ENCODE results near the gene KRTAP3-3. TPM values are rescaled to one million over a fixed set of nuclear protein-coding genes. Genes with fewer than 3 reads are reported as not detected.
"Not testable (repeated sequence)": the region's sequence is repeated elsewhere in the genome, so short reads cannot be mapped to it uniquely, and the experiment has no call there.

KRTAP3-3 gene
- total RNA-seq, 1 donor from 2014 or later = not detected

- Mint-ChIP-seq H3K27me3 (ENCODE audit: unreplicated experiment) (peaks cover 8% of the 10 kb centered on the region), H3K9me3 (ENCODE audit: unreplicated experiment) (peaks cover 8% of the 10 kb centered on the region), H3K36me3 (ENCODE audit: unreplicated experiment) (no peaks in the 10 kb centered on the region), H3K4me3 (ENCODE audit: unreplicated experiment) (no peak overlapping the region), H3K27ac (ENCODE audit: unreplicated experiment) (no peak overlapping the region), H3K4me1 (ENCODE audit: low read depth, unreplicated experiment) (peaks cover 16% of the 10 kb centered on the region)
- no peak for DNase-seq
- no peak for TF ChIP-seq CTCF (IDR thresholded peaks at IDR 0.05; ENCODE audit: partially characterized antibody, unreplicated experiment)
Measured at GRCh38 chr17:41004397-41004796, 10.4 kb upstream of the KRTAP3-3 start.

GRCh38 chr17:41003926-41004325 is 10.0 kb upstream of the KRTAP3-3 start:
- Mint-ChIP-seq H3K4me3 (ENCODE audit: unreplicated experiment) (no peak overlapping the region), H3K27me3 (ENCODE audit: unreplicated experiment) (peaks cover 9% of the 10 kb centered on the region), H3K4me1 (ENCODE audit: low read depth, unreplicated experiment) (peaks cover 18% of the 10 kb centered on the region), H3K27ac (ENCODE audit: unreplicated experiment) (no peak overlapping the region), H3K36me3 (ENCODE audit: unreplicated experiment) (no peaks in the 10 kb centered on the region), H3K9me3 (ENCODE audit: unreplicated experiment) (peaks cover 10% of the 10 kb centered on the region)
- DNase-seq = no peak
- no peak for TF ChIP-seq CTCF (IDR thresholded peaks at IDR 0.05; ENCODE audit: partially characterized antibody, unreplicated experiment)

GRCh38 chr17:41002814-41003213 is 8.8 kb upstream of the KRTAP3-3 start:
- no peak overlapping the region for H3K4me3 Mint-ChIP-seq (ENCODE audit: unreplicated experiment)
- peaks cover 6% of the 10 kb centered on the region for H3K9me3 Mint-ChIP-seq (ENCODE audit: unreplicated experiment)
- no peak for TF ChIP-seq CTCF (IDR thresholded peaks at IDR 0.05; ENCODE audit: partially characterized antibody, unreplicated experiment)
- DNase-seq = no peak
- peaks cover 5% of the 10 kb centered on the region for H3K27me3 Mint-ChIP-seq (ENCODE audit: unreplicated experiment)
- no peak overlapping the region for H3K27ac Mint-ChIP-seq (ENCODE audit: unreplicated experiment)
- H3K4me1 Mint-ChIP-seq (ENCODE audit: low read depth, unreplicated experiment) = peaks cover 11% of the 10 kb centered on the region
- H3K36me3 Mint-ChIP-seq (ENCODE audit: unreplicated experiment) = no peaks in the 10 kb centered on the region

GRCh38 chr17:41001795-41002194 is 7.8 kb upstream of the KRTAP3-3 start:
- Mint-ChIP-seq H3K4me1 (ENCODE audit: low read depth, unreplicated experiment) (peaks cover 11% of the 10 kb centered on the region), H3K4me3 (ENCODE audit: unreplicated experiment) (no peak overlapping the region), H3K27ac (ENCODE audit: unreplicated experiment) (no peak overlapping the region), H3K9me3 (ENCODE audit: unreplicated experiment) (peaks cover 6% of the 10 kb centered on the region), H3K27me3 (ENCODE audit: unreplicated experiment) (peaks cover 5% of the 10 kb centered on the region), H3K36me3 (ENCODE audit: unreplicated experiment) (no peaks in the 10 kb centered on the region)
- no peak for TF ChIP-seq CTCF (IDR thresholded peaks at IDR 0.05; ENCODE audit: partially characterized antibody, unreplicated experiment)
- no peak for DNase-seq

GRCh38 chr17:40999563-40999962 is 5.6 kb upstream of the KRTAP3-3 start, which contains the start of gene KRTAP3-2:
Gene KRTAP3-2, minus strand, starts transcription at chr17:40999906. Its CDS starts 53 bp downstream, at chr17:40999853.
- H3K4me1 Mint-ChIP-seq (ENCODE audit: low read depth, unreplicated experiment) = peaks cover 16% of the 10 kb centered on the region
- H3K27me3 Mint-ChIP-seq (ENCODE audit: unreplicated experiment) = not testable (repeated sequence)
- peak within 1 kb of the TSS; percentile 86 for H3K27ac Mint-ChIP-seq (ENCODE audit: unreplicated experiment)

More at GRCh38 chr17:40999563-40999962, 5.6 kb upstream of the KRTAP3-3 start, which contains the start of gene KRTAP3-2:
- DNase-seq = peak; percentile 43
- H3K9me3 Mint-ChIP-seq (ENCODE audit: unreplicated experiment); H3K36me3 Mint-ChIP-seq (ENCODE audit: unreplicated experiment): not testable (repeated sequence)
- H3K4me3 Mint-ChIP-seq (ENCODE audit: unreplicated experiment) = peak within 1 kb of the TSS; percentile 62
